HL-60 (cell line): ENCODE data around the gene ZFYVE27.

Experiments
- GABPA ChIP-seq: IDR thresholded peaks from 2 replicates; pipeline ENCODE4 v1.6.1; 2012; ENCODE audit warnings: low read depth
- POLR2AphosphoS5 ChIP-seq: IDR thresholded peaks from 2 replicates; pipeline ENCODE4 v1.6.1; 2012; ENCODE audit warnings: low read depth
- SPI1 ChIP-seq: IDR thresholded peaks from 2 replicates; pipeline ENCODE4 v1.6.1; 2012; ENCODE audit warnings: low read depth, mild to moderate bottlenecking, borderline replicate concordance
- TF ChIP-seq, protein P1 (sequence below): IDR thresholded peaks from one replicate; pipeline ENCODE4 v1.5.1; 2011; ENCODE audit warnings: low read length, control low read depth, inconsistent platforms; ENCODE audit not compliant: insufficient read depth
- TF ChIP-seq, protein P2 (sequence below): IDR thresholded peaks from 2 replicates; pipeline ENCODE4 v1.6.1; 2012; ENCODE audit warnings: low read depth; ENCODE audit not compliant: insufficient replicate concordance

DNA sequence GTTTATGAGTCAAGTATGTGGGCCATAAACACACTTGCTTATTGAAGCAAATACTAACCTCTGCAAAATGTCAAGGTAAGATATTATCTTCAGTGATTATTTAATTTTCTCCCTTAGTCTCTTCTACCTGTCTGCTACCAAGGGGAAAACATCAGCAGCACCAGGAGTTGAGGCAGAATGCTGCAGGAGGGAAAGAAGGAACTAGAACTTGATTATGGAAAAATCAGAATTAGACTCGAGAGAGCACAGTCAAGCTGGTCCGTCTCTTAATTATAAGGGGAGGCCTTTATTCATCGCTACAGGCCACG is 4.9 kb upstream of the ZFYVE27 start:
- TF ChIP-seq, protein P1, sequence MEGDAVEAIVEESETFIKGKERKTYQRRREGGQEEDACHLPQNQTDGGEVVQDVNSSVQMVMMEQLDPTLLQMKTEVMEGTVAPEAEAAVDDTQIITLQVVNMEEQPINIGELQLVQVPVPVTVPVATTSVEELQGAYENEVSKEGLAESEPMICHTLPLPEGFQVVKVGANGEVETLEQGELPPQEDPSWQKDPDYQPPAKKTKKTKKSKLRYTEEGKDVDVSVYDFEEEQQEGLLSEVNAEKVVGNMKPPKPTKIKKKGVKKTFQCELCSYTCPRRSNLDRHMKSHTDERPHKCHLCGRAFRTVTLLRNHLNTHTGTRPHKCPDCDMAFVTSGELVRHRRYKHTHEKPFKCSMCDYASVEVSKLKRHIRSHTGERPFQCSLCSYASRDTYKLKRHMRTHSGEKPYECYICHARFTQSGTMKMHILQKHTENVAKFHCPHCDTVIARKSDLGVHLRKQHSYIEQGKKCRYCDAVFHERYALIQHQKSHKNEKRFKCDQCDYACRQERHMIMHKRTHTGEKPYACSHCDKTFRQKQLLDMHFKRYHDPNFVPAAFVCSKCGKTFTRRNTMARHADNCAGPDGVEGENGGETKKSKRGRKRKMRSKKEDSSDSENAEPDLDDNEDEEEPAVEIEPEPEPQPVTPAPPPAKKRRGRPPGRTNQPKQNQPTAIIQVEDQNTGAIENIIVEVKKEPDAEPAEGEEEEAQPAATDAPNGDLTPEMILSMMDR = no peak
- TF ChIP-seq GABPA = no peak
- TF ChIP-seq POLR2AphosphoS5 = no peak
- TF ChIP-seq, protein P2, sequence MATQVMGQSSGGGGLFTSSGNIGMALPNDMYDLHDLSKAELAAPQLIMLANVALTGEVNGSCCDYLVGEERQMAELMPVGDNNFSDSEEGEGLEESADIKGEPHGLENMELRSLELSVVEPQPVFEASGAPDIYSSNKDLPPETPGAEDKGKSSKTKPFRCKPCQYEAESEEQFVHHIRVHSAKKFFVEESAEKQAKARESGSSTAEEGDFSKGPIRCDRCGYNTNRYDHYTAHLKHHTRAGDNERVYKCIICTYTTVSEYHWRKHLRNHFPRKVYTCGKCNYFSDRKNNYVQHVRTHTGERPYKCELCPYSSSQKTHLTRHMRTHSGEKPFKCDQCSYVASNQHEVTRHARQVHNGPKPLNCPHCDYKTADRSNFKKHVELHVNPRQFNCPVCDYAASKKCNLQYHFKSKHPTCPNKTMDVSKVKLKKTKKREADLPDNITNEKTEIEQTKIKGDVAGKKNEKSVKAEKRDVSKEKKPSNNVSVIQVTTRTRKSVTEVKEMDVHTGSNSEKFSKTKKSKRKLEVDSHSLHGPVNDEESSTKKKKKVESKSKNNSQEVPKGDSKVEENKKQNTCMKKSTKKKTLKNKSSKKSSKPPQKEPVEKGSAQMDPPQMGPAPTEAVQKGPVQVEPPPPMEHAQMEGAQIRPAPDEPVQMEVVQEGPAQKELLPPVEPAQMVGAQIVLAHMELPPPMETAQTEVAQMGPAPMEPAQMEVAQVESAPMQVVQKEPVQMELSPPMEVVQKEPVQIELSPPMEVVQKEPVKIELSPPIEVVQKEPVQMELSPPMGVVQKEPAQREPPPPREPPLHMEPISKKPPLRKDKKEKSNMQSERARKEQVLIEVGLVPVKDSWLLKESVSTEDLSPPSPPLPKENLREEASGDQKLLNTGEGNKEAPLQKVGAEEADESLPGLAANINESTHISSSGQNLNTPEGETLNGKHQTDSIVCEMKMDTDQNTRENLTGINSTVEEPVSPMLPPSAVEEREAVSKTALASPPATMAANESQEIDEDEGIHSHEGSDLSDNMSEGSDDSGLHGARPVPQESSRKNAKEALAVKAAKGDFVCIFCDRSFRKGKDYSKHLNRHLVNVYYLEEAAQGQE = no peak
- TF ChIP-seq SPI1 = no peak
